Psoas muscle (tissue), 8 donors: ENCODE results near the gene MAP4K3. TPM values are rescaled to one million over a fixed set of nuclear protein-coding genes. Genes with fewer than 3 reads are reported as not detected.
A peak's percentile ranks its signal among the peaks of the same experiment; 100 is the strongest.

Source experiments
- ATAC-seq, 4 donors: fragments of 200-7000 bp; cut with Tn5 transposase; one replicate each; pipeline ENCODE4 v1.9.1; 2020; ENCODE audit warnings: moderate library complexity in 3 of 4, mild to moderate bottlenecking in 2 of 4
- DNase-seq, 2 donors: peaks; one replicate each; pipeline ENCODE4 v3.0.0-alpha.2; 2020
- H3K27ac ChIP-seq: fragments of 200-600 bp; one replicate; pipeline ENCODE4 v1.8.0; 2022
- H3K27me3 ChIP-seq, 3 donors: fragments of 200-600 bp in 1 of 3; one replicate each; pipeline versions ENCODE4 v1.6.1 to v1.8.0; 2013 to 2022; ENCODE audit warnings: low read length in 2 of 3, mild to moderate bottlenecking in 2 of 3, moderate library complexity in 1 of 3; ENCODE audit not compliant: insufficient read depth in 3 of 3
- H3K36me3 ChIP-seq, 2 donors: fragments of 200-600 bp in 1 of 2; one replicate each; pipeline versions ENCODE4 v1.6.1 to v1.8.0; 2013 to 2022; ENCODE audit warnings: low read depth in 1 of 2, mild to moderate bottlenecking in 1 of 2, moderate library complexity in 1 of 2; ENCODE audit not compliant: insufficient read depth in 1 of 2
- H3K4me1 ChIP-seq: fragments of 200-600 bp; one replicate; pipeline ENCODE4 v1.8.0; 2022
- H3K4me3 ChIP-seq: fragments of 200-600 bp; one replicate; pipeline ENCODE4 v1.8.0; 2022; ENCODE audit warnings: mild to moderate bottlenecking
- H3K9me3 ChIP-seq: fragments of 200-600 bp; one replicate; pipeline ENCODE4 v1.8.0; 2022
- CTCF ChIP-seq: fragments of 200-600 bp; IDR thresholded peaks from one replicate; pipeline ENCODE4 v1.8.0; 2022; ENCODE audit warnings: antibody characterized with exemption
- WGBS, 3 donors: extraction: QIAGEN DNeasy Blood & Tissue Kit; methylation state at CpG; one replicate each; pipeline versions ENCODE4 v1.1.6 to v1.1.7; 2013; 5-methylcytosine and 5-hydroxymethylcytosine counted together
- intact Hi-C, 2 donors: fragments of 100-400 bp; cut with DNase I; formaldehyde crosslinking; loops; one replicate each; pipeline versions ENCODE4 v1.11.0 to v1.14.2; 2022
- polyA plus RNA-seq, 3 donors: library from polyadenylated mRNA; stranded (reverse); fragments of 200-250 nt; gene quantifications; one replicate each; pipeline ENCODE4 v1.2.3, GENCODE V29; 2013
- total RNA-seq, 4 donors: library from RNA; stranded (reverse); fragmentation: NEBNext Ultra II Directional in 2 of 4; extraction: Animal tissue kit (Norgen Biotek cat#: 25700) in 2 of 4; gene quantifications; one replicate each; pipeline versions ENCODE4 v1.2.1 to v1.2.4, GENCODE V29; 2021 to 2023
- donor health status: healthy with polysubstance abuse.
- donor health status: DM: no; HTN: no; CAD: no; lungs with moderate emphysema.
- donor health status: Bipolar disorder and iron deficiency.
- donor health status: healthy.
- donor health status: DM: yes; HTN: yes; CAD: no.
- donor health status: DM: no; HTN: no; CAD: no.
- donor health status: DM: no; HTN: no; CAD: no.
- donor health status: DM: yes; HTN: yes; CAD: no.

MAP4K3 gene
- total and polyA plus RNA-seq, 7 donors, result 8.4 to 47.7 (median 31.0) TPM

GRCh38 chr2:39378968-39379367 is 58.1 kb downstream of the MAP4K3 start:
- DNase-seq (no peak), ATAC-seq (peak in 3 of 4 donors; percentile 45 to 66 (median 56))
- WGBS, 3 donors, result 6 to 31% (median 13%) methylated on average over 1 of the region's 1 CpG
- H3K27ac ChIP-seq, result peak overlapping the region; percentile 82
- H3K4me1 ChIP-seq, result peaks cover 78% of the 10 kb centered on the region
- peak overlapping the region; percentile 38 for H3K4me3 ChIP-seq
- TF ChIP-seq CTCF, result no peak
- intact Hi-C loops, result loop anchor here (1.0 to 10.0 kb wide), 2 partner anchors 57 to 136 kb away; no protein-coding TSS in a partner anchor
- H3K36me3 ChIP-seq, result peaks cover 0 to 14% of the 10 kb centered on the region in 2 donors
- no peaks in the 10 kb centered on the region for H3K9me3 ChIP-seq
- H3K27me3 ChIP-seq, result no peaks in the 10 kb centered on the region

DNA sequence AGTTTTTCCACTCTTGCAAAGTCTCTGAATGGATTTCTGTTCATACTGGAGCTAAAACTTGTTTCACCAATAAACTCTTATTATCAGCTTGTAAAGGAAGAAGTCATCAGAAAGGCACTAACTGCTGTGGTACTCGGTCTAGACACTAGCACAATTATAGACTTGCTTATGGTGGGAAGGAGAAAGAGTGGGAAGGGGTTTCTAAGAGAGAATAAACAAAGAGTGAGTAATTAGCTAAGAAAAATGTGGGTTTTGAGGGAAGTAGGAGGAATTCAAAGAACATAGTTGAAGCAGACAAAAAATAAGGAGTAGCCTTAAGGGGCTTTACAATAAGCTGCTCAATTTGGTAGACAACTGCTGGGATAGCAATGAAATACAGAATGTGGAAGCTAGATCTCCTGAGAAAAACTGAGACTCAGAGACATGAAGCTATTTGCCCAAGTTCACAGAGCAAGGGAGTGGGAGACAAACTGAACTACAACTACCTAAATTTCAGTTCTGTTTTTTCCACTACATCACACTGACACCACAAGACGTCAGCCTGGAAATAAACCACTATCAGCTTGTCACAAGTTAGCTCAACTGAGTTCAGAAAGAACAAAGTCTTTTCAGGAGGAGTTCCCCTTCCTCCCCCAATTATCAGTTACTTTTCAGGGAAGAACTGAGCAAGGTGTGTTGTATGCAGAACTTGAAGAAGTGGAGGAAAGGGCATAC is 59.7 kb downstream of the MAP4K3 start:
- no peak for ATAC-seq
- WGBS, 3 donors, result 45 to 60% (median 53%) methylated on average over 2 of the region's 2 CpGs
- Histone ChIP-seq H3K36me3 (peaks cover 0 to 14% of the 10 kb centered on the region in 2 donors), H3K4me1 (peaks cover 62% of the 10 kb centered on the region), H3K27ac (peak overlapping the region; percentile 82), H3K27me3 (no peaks in the 10 kb centered on the region), H3K9me3 (peaks cover 12% of the 10 kb centered on the region), H3K4me3 (no peak overlapping the region)
- no peak for TF ChIP-seq CTCF
- DNase-seq, result no peak
- intact Hi-C loops, result loop anchor here in 1 of 2 donors (10.0 kb wide), 1 partner anchor 137 kb away; no protein-coding TSS in a partner anchor

DNA sequence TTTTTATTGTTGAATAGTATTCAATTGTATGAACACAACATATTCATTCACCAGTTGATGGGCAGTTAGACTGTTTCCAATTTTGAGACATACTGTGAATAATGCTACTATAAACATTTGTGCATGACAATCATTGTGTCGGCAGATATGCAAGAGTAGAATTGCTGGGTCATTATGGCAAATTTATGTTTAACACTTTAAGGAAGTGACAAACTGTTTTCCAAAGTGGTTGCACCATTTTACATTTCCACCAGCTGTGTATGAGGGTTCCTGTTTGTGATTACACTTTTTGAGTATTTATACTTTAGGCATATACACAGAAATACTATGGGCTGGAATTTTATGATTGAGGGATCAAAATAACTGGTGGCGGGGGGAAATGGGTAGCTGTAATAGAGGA is 61.2 kb downstream of the MAP4K3 start:
- no peak for TF ChIP-seq CTCF
- no peaks in the 10 kb centered on the region for H3K27me3 ChIP-seq
- intact Hi-C loops, result loop anchor here in 1 of 2 donors (10.0 kb wide), 1 partner anchor 139 kb away; no protein-coding TSS in a partner anchor
- peaks cover 12% of the 10 kb centered on the region for H3K9me3 ChIP-seq
- ATAC-seq (no peak), DNase-seq (no peak)
- no peak overlapping the region for H3K4me3 ChIP-seq
- 66 to 72% (median 67%) methylated on average over 2 of the region's 2 CpGs for WGBS, 3 donors
- peak overlapping the region; percentile 24 for H3K27ac ChIP-seq
- peaks cover 0 to 14% of the 10 kb centered on the region in 2 donors for H3K36me3 ChIP-seq
- peaks cover 47% of the 10 kb centered on the region for H3K4me1 ChIP-seq

- intact Hi-C loops, result loop anchor here in 1 of 2 donors (10.0 kb wide), 1 partner anchor 142 kb away; no protein-coding TSS in a partner anchor
- Histone ChIP-seq H3K27ac (no peak overlapping the region), H3K36me3 (peaks cover 0 to 16% of the 10 kb centered on the region in 2 donors), H3K9me3 (peaks cover 12% of the 10 kb centered on the region), H3K4me1 (peaks cover 22% of the 10 kb centered on the region), H3K4me3 (no peak overlapping the region), H3K27me3 (no peaks in the 10 kb centered on the region)
- DNase-seq (no peak), ATAC-seq (no peak)
- 50 to 79% (median 50%) methylated on average over 2 of the region's 2 CpGs for WGBS, 3 donors
- no peak for TF ChIP-seq CTCF
Observed at GRCh38 chr2:39373181-39373802, 63.8 kb downstream of the MAP4K3 start.
